Measurements from ENCODE around the gene NR6A1. TPM values are rescaled to one million over a fixed set of nuclear protein-coding genes. Genes with fewer than 3 reads are reported as not detected.
"Not testable (repeated sequence)": the region's sequence is repeated elsewhere in the genome, so short reads cannot be mapped to it uniquely, and the experiment has no call there.

NR6A1 gene
- total RNA-seq, 1 experiment from 2014 or later = 2.5 TPM

- H3K36me3 ChIP-seq = no peaks in the 10 kb centered on the region
- H3K9me3 ChIP-seq = no peaks in the 10 kb centered on the region
- no peaks in the 10 kb centered on the region for H3K27me3 ChIP-seq
- DNase-seq = no peak
- no peak overlapping the region for H3K4me3 ChIP-seq
These were observed 135.8 kb downstream of the NR6A1 start for GRCh38 chr9:124635285-124635684.

GRCh38 chr9:124632077-124632621 is 139.0 kb downstream of the NR6A1 start:
- DNase-seq = no peak
- Histone ChIP-seq H3K4me3 (no peak overlapping the region), H3K27me3 (no peaks in the 10 kb centered on the region), H3K9me3 (no peaks in the 10 kb centered on the region), H3K36me3 (no peaks in the 10 kb centered on the region)

GRCh38 chr9:124631326-124631725 is 139.8 kb downstream of the NR6A1 start:
- H3K4me3 ChIP-seq = no peak overlapping the region

GRCh38 chr9:124629600-124629999 is 141.5 kb downstream of the NR6A1 start:
- Histone ChIP-seq H3K9me3 (no peaks in the 10 kb centered on the region), H3K4me3 (no peak overlapping the region), H3K27me3 (no peaks in the 10 kb centered on the region), H3K36me3 (no peaks in the 10 kb centered on the region)
- DNase-seq = no peak

More at GRCh38 chr9:124631326-124631725, 139.8 kb downstream of the NR6A1 start:
- no peaks in the 10 kb centered on the region for H3K36me3 ChIP-seq
- H3K27me3 ChIP-seq = no peaks in the 10 kb centered on the region
- H3K9me3 ChIP-seq = no peaks in the 10 kb centered on the region
- DNase-seq = no peak

GRCh38 chr9:124628741-124629140 is 142.4 kb downstream of the NR6A1 start:
- H3K36me3 ChIP-seq = no peaks in the 10 kb centered on the region
- H3K4me3 ChIP-seq = no peak overlapping the region
- DNase-seq = no peak
- H3K9me3 ChIP-seq = no peaks in the 10 kb centered on the region
- H3K27me3 ChIP-seq = no peaks in the 10 kb centered on the region

GRCh38 chr9:124626276-124626675 is 144.8 kb downstream of the NR6A1 start:
- Histone ChIP-seq H3K27me3 (no peaks in the 10 kb centered on the region), H3K9me3 (no peaks in the 10 kb centered on the region), H3K36me3 (no peaks in the 10 kb centered on the region), H3K4me3 (no peak overlapping the region)
- peak; percentile 51 for DNase-seq

- Histone ChIP-seq H3K9me3 (no peaks in the 10 kb centered on the region), H3K4me3 (no peak overlapping the region), H3K27me3 (no peaks in the 10 kb centered on the region), H3K36me3 (no peaks in the 10 kb centered on the region)
- DNase-seq = no peak
These were observed 146.0 kb downstream of the NR6A1 start for GRCh38 chr9:124625087-124625486.

GRCh38 chr9:124624735-124624992 is 146.4 kb downstream of the NR6A1 start:
- Histone ChIP-seq H3K4me3 (no peak overlapping the region), H3K27me3 (no peaks in the 10 kb centered on the region), H3K9me3 (no peaks in the 10 kb centered on the region), H3K36me3 (no peaks in the 10 kb centered on the region)
- no peak for DNase-seq

- H3K9me3 ChIP-seq = no peaks in the 10 kb centered on the region
- no peak for DNase-seq
- H3K27me3 ChIP-seq = no peaks in the 10 kb centered on the region
- H3K36me3 ChIP-seq = no peaks in the 10 kb centered on the region
- H3K4me3 ChIP-seq = no peak overlapping the region
These were observed 147.0 kb downstream of the NR6A1 start for GRCh38 chr9:124623966-124624734.

- no peak overlapping the region for H3K4me3 ChIP-seq
- no peaks in the 10 kb centered on the region for H3K27me3 ChIP-seq
- H3K9me3 ChIP-seq = no peaks in the 10 kb centered on the region
- no peak for DNase-seq
- H3K36me3 ChIP-seq = no peaks in the 10 kb centered on the region
These were observed 148.2 kb downstream of the NR6A1 start for GRCh38 chr9:124622882-124623281.

GRCh38 chr9:124621371-124622328 is 149.5 kb downstream of the NR6A1 start:
- Histone ChIP-seq H3K36me3 (no peaks in the 10 kb centered on the region), H3K27me3 (no peaks in the 10 kb centered on the region), H3K4me3 (0 out of 2 replicates have a peak overlapping the region, but pooled peaks have one; percentile 5), H3K9me3 (no peaks in the 10 kb centered on the region)
- peak; percentile 73 for DNase-seq

GRCh38 chr9:124618476-124618875 is 152.6 kb downstream of the NR6A1 start:
- no peak for DNase-seq
- H3K36me3 ChIP-seq = no peaks in the 10 kb centered on the region

GRCh38 chr9:124617477-124618141 is 153.5 kb downstream of the NR6A1 start:
- H3K27me3 ChIP-seq = no peaks in the 10 kb centered on the region
- H3K4me3 ChIP-seq = no peak overlapping the region
- no peaks in the 10 kb centered on the region for H3K9me3 ChIP-seq
- H3K36me3 ChIP-seq = no peaks in the 10 kb centered on the region
- peak; percentile 52 for DNase-seq

More at GRCh38 chr9:124618476-124618875, 152.6 kb downstream of the NR6A1 start:
- Histone ChIP-seq H3K27me3 (no peaks in the 10 kb centered on the region), H3K9me3 (no peaks in the 10 kb centered on the region), H3K4me3 (no peak overlapping the region)

- Histone ChIP-seq H3K9me3 (no peaks in the 10 kb centered on the region), H3K27me3 (no peaks in the 10 kb centered on the region)
- DNase-seq = no peak
These were observed 154.2 kb downstream of the NR6A1 start for GRCh38 chr9:124616961-124617360.

GRCh38 chr9:124615840-124616239 is 155.3 kb downstream of the NR6A1 start:
- H3K4me3 ChIP-seq, DNase-seq, H3K27me3 ChIP-seq, H3K36me3 ChIP-seq, H3K9me3 ChIP-seq: not testable (repeated sequence)

More at GRCh38 chr9:124616961-124617360, 154.2 kb downstream of the NR6A1 start:
- Histone ChIP-seq H3K4me3 (no peak overlapping the region), H3K36me3 (no peaks in the 10 kb centered on the region)

GRCh38 chr9:124615100-124615742 is 155.9 kb downstream of the NR6A1 start:
- DNase-seq = no peak
- H3K9me3 ChIP-seq = no peaks in the 10 kb centered on the region
- no peaks in the 10 kb centered on the region for H3K27me3 ChIP-seq
- H3K4me3 ChIP-seq = no peak overlapping the region
- H3K36me3 ChIP-seq = no peaks in the 10 kb centered on the region

All from MG63 (cell line).